SJCRH30 (cell line): ENCODE results near the gene ETHE1. TPM values are rescaled to one million over a fixed set of nuclear protein-coding genes. Genes with fewer than 3 reads are reported as not detected.

Source experiments
- DNase-seq, 2 experiments: peaks; one replicate each; pipeline ENCODE4 v3.0.0-alpha.2; 2015 to 2020
- H3K27ac ChIP-seq: fragments of 250-450 bp; sonication (Bioruptor Pico); 2 replicates; pipeline ENCODE4 v1.5.1; 2020; ENCODE audit warnings: mild to moderate bottlenecking, moderate library complexity
- H3K27me3 ChIP-seq: fragments of 250-450 bp; sonication (Bioruptor Pico); 2 replicates; pipeline ENCODE4 v1.5.1; 2020; ENCODE audit warnings: mild to moderate bottlenecking, moderate library complexity
- H3K36me3 ChIP-seq: fragments of 250-450 bp; sonication (Bioruptor Pico); 2 replicates; pipeline ENCODE4 v1.5.1; 2020; ENCODE audit warnings: mild to moderate bottlenecking, moderate library complexity
- H3K4me1 ChIP-seq: fragments of 250-450 bp; sonication (Bioruptor Pico); 2 replicates; pipeline ENCODE4 v1.5.1; 2020; ENCODE audit warnings: mild to moderate bottlenecking, moderate library complexity
- H3K4me3 ChIP-seq: fragments of 250-450 bp; sonication (Bioruptor Pico); 2 replicates; pipeline ENCODE4 v1.5.1; 2020; ENCODE audit warnings: mild to moderate bottlenecking, moderate library complexity
- H3K9me3 ChIP-seq: fragments of 250-450 bp; sonication (Bioruptor Pico); replicated peaks from 2 replicates; pipeline ENCODE4 v1.5.1; 2020; ENCODE audit warnings: mild to moderate bottlenecking, moderate library complexity
- total RNA-seq: library from RNA; depleted of rRNA; stranded (reverse); fragments of >200 nt; shearing (Covaris generic); gene quantifications from 2 replicates; pipeline ENCODE4 v1.2.3, GENCODE V29; 2014; rRNA removed

ETHE1 gene
- total RNA-seq, 1 experiment from 2014 or later, result 12.2 TPM

GRCh38 chr19:43464134-43464775 lies 62.7 kb downstream of the ETHE1 start:
- H3K4me1 ChIP-seq, result peaks cover 3% of the 10 kb centered on the region; the same call in 1 of the 2 replicates
- H3K27me3 ChIP-seq, result no peaks in the 10 kb centered on the region
- no peaks in the 10 kb centered on the region for H3K36me3 ChIP-seq
- peak overlapping the region; percentile 36 for H3K4me3 ChIP-seq
- peak; percentile 17 to 18 for DNase-seq
- no peaks in the 10 kb centered on the region for H3K9me3 ChIP-seq
- H3K27ac ChIP-seq, result no peak overlapping the region

- DNase-seq, result peak; percentile 48 to 51
- no peak overlapping the region for H3K27ac ChIP-seq
- H3K4me3 ChIP-seq, result peak overlapping the region; percentile 36
- no peaks in the 10 kb centered on the region for H3K36me3 ChIP-seq
- H3K9me3 ChIP-seq, result no peaks in the 10 kb centered on the region
- H3K27me3 ChIP-seq, result no peaks in the 10 kb centered on the region
- H3K4me1 ChIP-seq, result peaks cover 3% of the 10 kb centered on the region; the same call in 1 of the 2 replicates
These were observed 63.4 kb downstream of the ETHE1 start for GRCh38 chr19:43463381-43464133.

GRCh38 chr19:43462785-43463380 lies 64.1 kb downstream of the ETHE1 start:
- Histone ChIP-seq H3K9me3 (no peaks in the 10 kb centered on the region), H3K4me3 (no peak overlapping the region), H3K27ac (no peak overlapping the region), H3K36me3 (no peaks in the 10 kb centered on the region), H3K27me3 (no peaks in the 10 kb centered on the region), H3K4me1 (peaks cover 3% of the 10 kb centered on the region; the same call in 1 of the 2 replicates)
- no peak for DNase-seq

- Histone ChIP-seq H3K27me3 (no peaks in the 10 kb centered on the region), H3K4me1 (peaks cover 2% of the 10 kb centered on the region; the same call in 1 of the 2 replicates), H3K36me3 (no peaks in the 10 kb centered on the region), H3K4me3 (no peak overlapping the region), H3K9me3 (no peaks in the 10 kb centered on the region), H3K27ac (no peak overlapping the region)
- DNase-seq, result no peak
These were observed 64.6 kb downstream of the ETHE1 start for GRCh38 chr19:43462383-43462782.

- H3K27ac ChIP-seq, result no peak overlapping the region
- H3K9me3 ChIP-seq, result no peaks in the 10 kb centered on the region
- no peaks in the 10 kb centered on the region for H3K36me3 ChIP-seq
- no peaks in the 10 kb centered on the region for H3K4me1 ChIP-seq
- H3K4me3 ChIP-seq, result no peak overlapping the region
- no peak for DNase-seq
- no peaks in the 10 kb centered on the region for H3K27me3 ChIP-seq
These were observed 65.7 kb downstream of the ETHE1 start for GRCh38 chr19:43461303-43461702.

- DNase-seq, result peak; percentile 30 to 62
- no peaks in the 10 kb centered on the region for H3K27me3 ChIP-seq
- H3K36me3 ChIP-seq, result no peaks in the 10 kb centered on the region
- H3K4me1 ChIP-seq, result no peaks in the 10 kb centered on the region
- H3K9me3 ChIP-seq, result no peaks in the 10 kb centered on the region
- no peak overlapping the region for H3K4me3 ChIP-seq
- H3K27ac ChIP-seq, result no peak overlapping the region
These were observed 66.5 kb downstream of the ETHE1 start for GRCh38 chr19:43460362-43461016.

GRCh38 chr19:43457809-43458208 lies 69.2 kb downstream of the ETHE1 start:
- no peak overlapping the region for H3K27ac ChIP-seq
- H3K9me3 ChIP-seq, result no peaks in the 10 kb centered on the region
- no peaks in the 10 kb centered on the region for H3K4me1 ChIP-seq
- H3K27me3 ChIP-seq, result no peaks in the 10 kb centered on the region
- DNase-seq, result no peak
- no peak overlapping the region for H3K4me3 ChIP-seq
- H3K36me3 ChIP-seq, result no peaks in the 10 kb centered on the region

Other genes starting within 250 kb of the ETHE1 start
- gene CD177, start 173.5 kb downstream of the ETHE1 start, total RNA-seq, result not detected in 2 replicates
- not detected in 2 replicates for gene TEX101, start 112.3 kb downstream of the ETHE1 start, total RNA-seq
- not detected in 2 replicates for gene LYPD3, start 61.6 kb downstream of the ETHE1 start, total RNA-seq
- gene PHLDB3, start 22.5 kb downstream of the ETHE1 start, total RNA-seq, result 4.4 and 5.2 TPM in 2 replicates
- not detected in 2 replicates for gene ZNF575, start 6.0 kb upstream of the ETHE1 start, total RNA-seq
- gene XRCC1, start 48.3 kb upstream of the ETHE1 start, total RNA-seq, result 43.0 and 43.5 TPM in 2 replicates
- gene PINLYP, start 48.6 kb upstream of the ETHE1 start, total RNA-seq, result 2.7 and 3.9 TPM in 2 replicates
- 24.0 and 24.6 TPM in 2 replicates for gene IRGQ, start 68.9 kb upstream of the ETHE1 start, total RNA-seq
- 10.3 and 13.1 TPM in 2 replicates for gene ZNF576, start 69.4 kb upstream of the ETHE1 start, total RNA-seq
- gene SRRM5, start 84.9 kb upstream of the ETHE1 start, total RNA-seq, result 0.10 and 0.12 TPM in 2 replicates
- gene ZNF428, start 92.4 kb upstream of the ETHE1 start, total RNA-seq, result 46.8 and 56.2 TPM in 2 replicates
- gene CADM4, start 112.6 kb upstream of the ETHE1 start, total RNA-seq, result 3.1 and 3.2 TPM in 2 replicates
- 9.4 and 16.6 TPM in 2 replicates for gene PLAUR, start 143.0 kb upstream of the ETHE1 start, total RNA-seq
- gene IRGC, start 188.9 kb upstream of the ETHE1 start, total RNA-seq, result not detected in 2 replicates
- 22.5 and 25.7 TPM in 2 replicates for gene SMG9, start 227.8 kb upstream of the ETHE1 start, total RNA-seq